ENCODE measurements around the gene ZNF217.
"Not testable (repeated sequence)": the region's sequence is repeated elsewhere in the genome, so short reads cannot be mapped to it uniquely, and the experiment has no call there.

DNA sequence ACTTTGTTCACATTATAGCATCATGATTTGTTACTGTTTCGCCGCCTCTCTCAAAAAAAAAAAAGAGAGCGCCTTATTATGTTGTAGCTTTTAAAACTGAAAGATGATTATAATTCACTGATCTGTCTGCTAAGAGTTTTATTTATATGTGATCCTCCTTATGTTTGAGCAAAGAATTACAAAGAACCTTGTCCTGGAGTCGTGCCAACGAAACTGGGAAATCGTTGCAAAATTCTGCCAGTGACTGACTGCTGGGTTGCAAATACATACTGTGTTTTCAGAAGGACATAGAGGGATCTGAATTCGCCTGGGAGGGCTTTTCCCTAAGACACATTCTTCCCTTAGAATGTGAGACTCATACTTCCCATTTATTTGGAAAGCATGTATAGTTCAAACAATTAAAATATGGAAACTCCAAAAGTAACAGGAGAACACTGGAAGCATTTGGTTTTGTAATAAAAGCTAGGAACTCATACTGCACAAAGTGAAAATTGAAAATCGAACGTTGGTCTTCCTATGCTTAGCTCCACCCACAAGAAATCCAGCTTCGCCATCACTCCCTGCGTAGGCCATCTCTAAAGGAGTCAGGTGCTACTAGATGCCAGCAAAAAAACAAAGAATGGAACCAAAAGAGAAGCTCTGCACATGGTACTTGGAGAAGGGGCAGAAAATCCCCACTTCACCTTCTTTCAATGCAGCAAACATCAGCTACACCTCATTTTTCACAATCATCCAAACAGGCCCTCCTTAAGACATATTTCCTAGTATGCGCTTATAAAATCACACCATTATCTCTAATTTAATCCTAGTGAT, 2.8 kb upstream of the ZNF217 start:
- TF ChIP-seq EZH2 (IDR thresholded peaks at IDR 0.05; ENCODE audit: borderline replicate concordance, insufficient read depth, low read depth, low read length, poor library complexity, severe bottlenecking) = not testable (repeated sequence)
- TF ChIP-seq, protein P1, sequence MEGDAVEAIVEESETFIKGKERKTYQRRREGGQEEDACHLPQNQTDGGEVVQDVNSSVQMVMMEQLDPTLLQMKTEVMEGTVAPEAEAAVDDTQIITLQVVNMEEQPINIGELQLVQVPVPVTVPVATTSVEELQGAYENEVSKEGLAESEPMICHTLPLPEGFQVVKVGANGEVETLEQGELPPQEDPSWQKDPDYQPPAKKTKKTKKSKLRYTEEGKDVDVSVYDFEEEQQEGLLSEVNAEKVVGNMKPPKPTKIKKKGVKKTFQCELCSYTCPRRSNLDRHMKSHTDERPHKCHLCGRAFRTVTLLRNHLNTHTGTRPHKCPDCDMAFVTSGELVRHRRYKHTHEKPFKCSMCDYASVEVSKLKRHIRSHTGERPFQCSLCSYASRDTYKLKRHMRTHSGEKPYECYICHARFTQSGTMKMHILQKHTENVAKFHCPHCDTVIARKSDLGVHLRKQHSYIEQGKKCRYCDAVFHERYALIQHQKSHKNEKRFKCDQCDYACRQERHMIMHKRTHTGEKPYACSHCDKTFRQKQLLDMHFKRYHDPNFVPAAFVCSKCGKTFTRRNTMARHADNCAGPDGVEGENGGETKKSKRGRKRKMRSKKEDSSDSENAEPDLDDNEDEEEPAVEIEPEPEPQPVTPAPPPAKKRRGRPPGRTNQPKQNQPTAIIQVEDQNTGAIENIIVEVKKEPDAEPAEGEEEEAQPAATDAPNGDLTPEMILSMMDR (IDR thresholded peaks at IDR 0.05) = not testable (repeated sequence)

Data from B cell (primary cell).